GM19239 (cell line): ENCODE results near the gene GPR18.

Source experiments
- DNase-seq: peaks from one replicate; pipeline ENCODE4 v3.0.0; 2011; ENCODE audit warnings: low spot score; ENCODE audit not compliant: insufficient read length
- FAIRE-seq: peaks from 2 replicates; lab custom pipeline; 2011; peaks lifted over from hg19 to GRCh38; lab: Jason Lieb, UNC

The GPR18 gene

GRCh38 chr13:99258210-99258860 is at the start of gene GPR18:
Gene GPR18, minus strand, starts transcription at chr13:99258379. Its CDS starts 2,507 bp downstream, at chr13:99255872.
- peak; percentile 36 for DNase-seq
- peak; percentile 93 for FAIRE-seq

GRCh38 chr13:99307648-99308339 is 49.6 kb upstream of the GPR18 start:
- peak; percentile 21 for FAIRE-seq
- no peak for DNase-seq

- DNase-seq: no peak
- FAIRE-seq: peak; percentile 91
Observed at GRCh38 chr13:99307247-99307646, 49.1 kb upstream of the GPR18 start, which contains the start of gene GPR183. Gene GPR183, minus strand, starts transcription at chr13:99307399. Its CDS starts 11,254 bp downstream, at chr13:99296145.

GRCh38 chr13:99305566-99305965 is 47.4 kb upstream of the GPR18 start:
- FAIRE-seq: peak; percentile 72

GRCh38 chr13:99305158-99305557 is 47.0 kb upstream of the GPR18 start:
- FAIRE-seq: peak; percentile 58
- no peak for DNase-seq

More at GRCh38 chr13:99305566-99305965, 47.4 kb upstream of the GPR18 start:
- DNase-seq: no peak

- FAIRE-seq (peak; percentile 72), DNase-seq (no peak)
Observed at GRCh38 chr13:99304541-99304940, 46.4 kb upstream of the GPR18 start.

GRCh38 chr13:99303863-99304521 is 45.8 kb upstream of the GPR18 start:
- DNase-seq: no peak
- peak; percentile 70 for FAIRE-seq

- FAIRE-seq: peak; percentile 75
- no peak for DNase-seq
Observed at GRCh38 chr13:99302637-99303505, 44.7 kb upstream of the GPR18 start.

- DNase-seq (no peak), FAIRE-seq (peak; percentile 90)
Observed at GRCh38 chr13:99301913-99302636, 43.9 kb upstream of the GPR18 start.

- DNase-seq: no peak
- peak; percentile 77 for FAIRE-seq
Observed at GRCh38 chr13:99301056-99301838, 43.1 kb upstream of the GPR18 start.

GRCh38 chr13:99299920-99300341 is 41.8 kb upstream of the GPR18 start:
- peak; percentile 90 for FAIRE-seq

GRCh38 chr13:99299256-99299919 is 41.2 kb upstream of the GPR18 start:
- no peak for DNase-seq
- peak; percentile 18 for FAIRE-seq

More at GRCh38 chr13:99299920-99300341, 41.8 kb upstream of the GPR18 start:
- no peak for DNase-seq

- FAIRE-seq (peak; percentile 95), DNase-seq (no peak)
Observed at GRCh38 chr13:99298056-99298455, 39.9 kb upstream of the GPR18 start.

- DNase-seq: no peak
- FAIRE-seq: peak; percentile 71
Observed at GRCh38 chr13:99297331-99297730, 39.2 kb upstream of the GPR18 start.

- DNase-seq: no peak
- peak; percentile 79 for FAIRE-seq
Observed at GRCh38 chr13:99296398-99296797, 38.2 kb upstream of the GPR18 start.

- FAIRE-seq: peak; percentile 23
- DNase-seq: no peak
Observed at GRCh38 chr13:99295488-99296252, 37.5 kb upstream of the GPR18 start.

GRCh38 chr13:99294958-99295357 is 36.8 kb upstream of the GPR18 start:
- DNase-seq (no peak), FAIRE-seq (peak; percentile 44)
